NCI-H345 (cell line): ENCODE results near the gene COQ8A.

Experiments used
- DNase-seq: peaks from one replicate; lab custom pipeline; 2025; lab: John Stamatoyannopoulos, UW

COQ8A gene

DNA sequence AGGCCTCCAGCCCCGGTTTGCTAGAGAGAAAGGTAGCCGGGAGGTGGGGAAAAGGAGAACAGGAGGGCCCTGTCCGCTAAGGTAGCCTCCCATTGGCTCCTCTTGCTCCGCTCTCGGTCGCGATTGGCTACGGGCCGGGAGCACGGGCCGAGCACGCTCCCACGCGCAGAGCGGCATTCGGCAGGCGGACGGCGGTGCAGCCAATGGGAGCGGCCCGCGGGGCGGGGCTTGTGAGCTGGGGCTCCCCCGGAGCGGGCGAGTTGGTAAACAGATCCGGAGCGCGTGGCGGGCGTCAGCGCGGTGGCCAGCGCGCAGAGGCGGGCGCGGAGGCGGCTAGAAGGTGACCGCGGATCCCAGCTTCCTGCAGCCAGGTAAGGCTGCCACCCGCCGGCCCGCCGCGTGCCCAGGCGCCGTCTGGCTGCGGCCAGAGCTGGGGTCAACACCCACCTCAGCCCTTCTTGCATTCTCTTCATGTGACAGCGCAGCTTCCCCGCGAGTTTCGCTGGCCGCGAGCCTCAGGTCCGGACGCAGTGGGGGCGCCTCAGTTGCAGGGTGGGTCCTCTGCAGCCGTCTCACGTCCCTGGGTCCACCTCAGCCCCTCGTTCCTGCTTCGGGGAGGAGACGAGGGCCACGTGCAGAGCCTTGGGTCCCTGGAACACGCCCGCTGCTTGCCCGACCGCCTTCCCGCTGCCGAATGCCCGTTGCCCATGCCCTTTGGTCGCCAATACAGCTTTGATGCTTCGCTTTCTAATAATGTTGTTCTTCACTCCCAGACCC lies at the start of gene COQ8A:
Gene COQ8A (plus strand): TSS at position 266 of the 777 bp plus-strand sequence. CDS start 21,092 bp downstream, outside the sequence.
- peak; percentile 99 for DNase-seq

DNA sequence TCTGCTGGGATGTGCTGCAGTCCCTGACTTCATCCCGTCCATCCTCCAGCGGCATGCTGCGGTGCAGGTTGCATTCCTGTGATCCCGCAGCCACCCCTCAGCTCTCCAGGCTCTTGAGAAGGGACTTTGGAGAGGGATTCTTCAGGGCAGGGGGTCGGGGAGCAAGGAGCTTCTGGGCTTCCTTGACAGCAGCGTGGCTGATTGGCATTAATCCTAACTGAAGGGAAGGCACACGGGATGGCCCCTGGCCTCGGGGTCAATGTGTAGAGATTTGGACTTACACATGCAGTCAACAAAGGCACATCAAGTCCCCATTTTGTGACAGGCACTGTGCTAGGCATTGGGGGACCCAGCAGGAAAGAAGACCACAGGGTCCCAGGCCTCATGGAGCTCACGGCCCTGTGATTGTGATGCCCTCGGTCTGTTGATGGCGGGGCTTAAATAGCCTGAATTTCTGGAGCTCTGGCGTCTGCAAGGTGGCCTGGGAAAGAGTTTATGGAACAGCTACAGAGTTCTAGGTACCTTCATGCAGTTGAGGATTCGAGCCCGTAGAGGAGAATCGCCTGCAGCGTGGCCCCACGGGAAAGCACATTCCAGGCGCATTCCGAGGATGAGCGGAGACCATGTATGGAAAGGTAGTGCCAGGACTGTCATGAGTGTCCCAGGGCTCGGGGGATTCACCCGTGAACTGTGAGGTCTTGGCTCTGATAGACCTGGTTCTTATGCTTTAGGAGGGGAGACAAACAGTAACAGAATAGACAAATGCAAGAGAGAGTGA lies 49.6 kb upstream of the COQ8A start:
- DNase-seq, result no peak

DNA sequence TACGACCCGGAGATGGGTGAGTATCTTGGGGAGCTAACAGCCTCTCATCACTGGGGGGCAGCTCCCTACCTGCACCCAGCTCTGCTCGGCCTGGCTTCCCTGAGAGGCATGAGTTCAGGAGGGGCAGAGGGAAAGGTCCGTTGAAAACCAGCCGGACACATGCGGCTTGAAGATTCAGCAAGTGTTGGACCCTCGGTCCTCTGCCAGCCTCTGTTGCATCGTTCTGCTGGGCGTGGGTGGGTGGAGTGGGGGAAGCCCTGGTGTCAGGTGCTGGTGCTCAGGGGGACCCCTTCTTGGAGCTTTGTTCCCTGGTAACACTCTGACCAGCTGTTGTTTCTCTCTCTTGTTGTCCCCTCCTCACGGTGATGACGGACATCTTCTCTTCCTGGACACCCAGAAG lies 48.7 kb upstream of the COQ8A start:
- no peak for DNase-seq

DNA sequence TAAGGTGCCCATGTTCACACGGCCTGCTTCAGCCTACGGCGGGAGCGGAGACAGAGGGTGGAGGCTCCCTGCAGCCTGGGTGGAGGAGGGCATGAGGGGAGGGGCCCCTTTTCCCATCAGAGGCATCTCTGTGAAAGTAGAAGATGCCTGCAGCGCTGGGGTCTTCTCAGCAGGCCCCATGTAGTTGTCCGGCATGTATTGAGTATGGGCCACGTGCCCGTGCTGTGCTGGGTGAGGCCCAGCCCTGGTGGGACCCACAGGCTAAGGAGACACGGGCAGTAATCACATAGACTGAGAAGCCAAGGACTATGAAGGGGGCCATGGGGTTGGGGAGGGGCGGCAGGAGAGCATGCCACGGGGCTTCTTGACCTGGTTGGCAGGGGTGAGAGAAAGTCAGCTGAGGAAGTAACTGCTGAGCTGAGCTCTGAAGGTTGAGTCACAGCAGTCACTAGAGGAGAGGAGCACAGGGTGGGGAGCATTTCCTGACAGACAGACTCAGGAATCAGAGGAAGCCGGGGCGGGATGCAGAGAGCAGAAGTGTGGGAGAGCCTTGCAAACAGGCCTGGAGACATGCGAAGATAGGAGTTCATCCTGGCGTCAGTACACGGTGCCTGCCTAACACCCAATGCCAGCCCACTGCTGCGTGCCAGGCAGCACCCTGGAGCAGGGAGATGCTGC lies 48.1 kb upstream of the COQ8A start:
- DNase-seq, result no peak

DNA sequence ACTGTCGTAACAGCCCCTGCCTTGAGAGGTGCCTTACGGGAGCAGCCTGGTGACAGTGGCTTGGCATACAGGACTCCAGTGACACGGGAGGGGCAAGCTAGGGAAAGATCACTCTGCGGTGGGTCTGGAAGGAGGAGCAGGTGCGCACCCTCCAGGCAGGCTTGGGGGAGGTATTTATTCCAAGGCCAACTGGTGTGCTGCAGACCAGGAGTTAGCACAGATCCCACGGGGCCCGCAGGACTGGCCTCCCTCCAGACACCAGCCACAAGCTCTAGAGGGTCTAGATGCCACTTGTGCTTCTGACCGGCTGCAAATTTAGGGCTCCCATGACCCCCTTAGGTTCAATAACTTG lies 47.6 kb upstream of the COQ8A start:
- no peak for DNase-seq

DNA sequence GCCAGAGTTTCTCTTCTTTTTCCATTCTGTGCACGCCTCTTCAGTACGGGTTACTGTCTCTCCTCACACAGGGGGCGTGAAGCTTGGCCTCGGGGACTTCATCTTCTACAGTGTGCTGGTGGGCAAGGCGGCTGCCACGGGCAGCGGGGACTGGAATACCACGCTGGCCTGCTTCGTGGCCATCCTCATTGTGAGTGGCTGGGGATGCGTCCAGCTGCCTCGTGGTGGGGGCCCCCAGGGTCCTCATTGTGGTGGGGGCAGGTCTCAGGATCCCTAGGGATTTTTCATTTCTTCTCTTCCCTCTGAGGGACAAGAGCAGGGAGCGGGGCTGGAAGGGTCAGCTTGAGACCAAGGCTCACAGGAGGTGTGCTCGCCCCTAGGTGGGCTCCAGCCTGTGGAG lies 46.2 kb upstream of the COQ8A start:
- no peak for DNase-seq

DNA sequence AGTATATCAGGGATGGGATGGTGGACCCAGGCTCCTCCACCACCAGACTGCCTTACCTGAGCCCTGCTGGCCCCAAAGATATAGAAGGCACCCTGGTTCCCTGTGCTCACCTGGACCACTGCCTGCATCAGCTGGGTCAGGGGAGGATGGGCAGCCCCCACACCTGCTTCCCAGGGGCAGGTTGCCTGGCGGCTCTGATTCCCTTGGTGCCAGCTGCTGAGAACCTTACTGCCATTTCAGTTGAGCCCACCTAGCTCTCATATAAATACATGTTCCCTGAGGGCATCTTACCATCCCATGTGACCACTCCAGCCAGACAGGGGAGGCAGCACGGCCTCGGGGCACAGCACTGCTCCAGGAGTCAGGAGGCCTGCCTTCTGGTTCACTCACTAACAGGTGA lies 45.3 kb upstream of the COQ8A start:
- DNase-seq, result no peak

DNA sequence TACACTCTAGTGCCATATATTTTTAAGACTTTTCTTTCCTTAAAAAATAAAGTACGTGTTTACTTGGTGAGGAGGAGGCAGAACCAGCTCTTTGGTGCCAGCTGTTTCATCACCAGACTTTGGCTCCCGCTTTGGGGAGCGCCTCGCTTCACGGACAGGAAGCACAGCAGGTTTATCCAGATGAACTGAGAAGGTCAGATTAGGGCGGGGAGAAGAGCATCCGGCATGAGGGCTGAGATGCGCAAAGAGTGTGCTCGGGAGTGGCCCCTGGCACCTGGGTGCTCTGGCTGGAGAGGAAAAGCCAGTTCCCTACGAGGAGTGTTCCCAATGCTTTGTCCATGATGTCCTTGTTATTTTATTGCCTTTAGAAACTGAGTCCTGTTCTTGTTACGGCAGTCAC lies 44.5 kb upstream of the COQ8A start:
- no peak for DNase-seq

DNA sequence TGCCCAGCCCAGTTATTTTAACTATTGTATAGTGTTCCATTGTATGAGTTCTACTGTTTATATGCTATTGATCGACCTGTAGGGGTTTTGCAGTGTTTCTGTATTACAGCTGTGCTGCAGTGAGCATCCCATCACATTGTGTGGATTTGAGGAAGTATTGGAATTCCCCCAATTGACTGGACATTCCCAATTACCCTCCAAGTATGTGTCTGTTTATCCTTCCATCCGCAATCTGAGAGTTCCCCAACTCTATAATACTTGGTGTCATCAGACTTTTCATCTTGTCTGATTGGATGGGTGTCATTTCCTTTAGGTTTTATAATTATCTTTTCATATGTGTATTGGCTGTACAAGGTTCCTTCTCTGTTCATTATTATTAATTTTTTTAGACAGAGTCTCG lies 41.8 kb upstream of the COQ8A start:
- DNase-seq, result no peak

DNA sequence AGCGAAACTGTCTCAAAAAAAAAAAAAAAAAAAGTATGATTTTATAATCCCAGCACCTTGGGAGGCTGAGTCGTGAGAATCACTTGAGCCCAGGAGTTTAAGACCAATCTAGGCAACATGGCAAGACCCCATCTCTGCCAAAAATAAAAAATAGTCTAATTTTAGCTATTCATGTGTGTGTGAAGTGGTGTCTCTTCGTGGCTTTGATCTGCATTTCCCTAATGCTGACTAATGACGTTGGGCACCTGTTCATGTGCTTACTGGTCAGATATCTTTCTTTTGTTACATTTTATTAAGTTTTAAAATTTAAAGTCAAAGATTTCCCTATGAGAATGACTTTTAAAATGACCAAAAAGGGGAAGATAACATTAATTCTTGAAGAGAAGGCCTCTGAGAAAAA lies 38.7 kb upstream of the COQ8A start:
- no peak for DNase-seq

DNA sequence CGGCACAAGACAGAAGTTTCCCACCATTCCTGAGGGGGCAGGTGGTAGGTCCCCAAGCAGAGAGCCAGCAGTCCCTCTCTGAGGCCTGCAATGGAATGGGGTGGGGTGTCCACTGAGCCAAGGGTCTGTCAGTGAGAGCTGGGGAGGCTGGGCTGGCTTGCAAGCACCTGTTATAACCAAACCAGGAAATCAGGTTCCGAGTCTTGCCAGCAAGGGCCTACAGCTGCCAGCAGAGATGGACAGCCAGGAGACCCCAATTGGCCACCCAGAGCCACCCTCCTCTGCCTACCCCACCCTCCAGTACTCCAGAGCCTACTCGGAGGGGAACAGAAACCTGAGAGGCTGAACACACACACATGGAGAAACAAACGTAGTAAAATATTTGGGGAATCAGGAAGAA lies 37.5 kb upstream of the COQ8A start:
- no peak for DNase-seq

DNA sequence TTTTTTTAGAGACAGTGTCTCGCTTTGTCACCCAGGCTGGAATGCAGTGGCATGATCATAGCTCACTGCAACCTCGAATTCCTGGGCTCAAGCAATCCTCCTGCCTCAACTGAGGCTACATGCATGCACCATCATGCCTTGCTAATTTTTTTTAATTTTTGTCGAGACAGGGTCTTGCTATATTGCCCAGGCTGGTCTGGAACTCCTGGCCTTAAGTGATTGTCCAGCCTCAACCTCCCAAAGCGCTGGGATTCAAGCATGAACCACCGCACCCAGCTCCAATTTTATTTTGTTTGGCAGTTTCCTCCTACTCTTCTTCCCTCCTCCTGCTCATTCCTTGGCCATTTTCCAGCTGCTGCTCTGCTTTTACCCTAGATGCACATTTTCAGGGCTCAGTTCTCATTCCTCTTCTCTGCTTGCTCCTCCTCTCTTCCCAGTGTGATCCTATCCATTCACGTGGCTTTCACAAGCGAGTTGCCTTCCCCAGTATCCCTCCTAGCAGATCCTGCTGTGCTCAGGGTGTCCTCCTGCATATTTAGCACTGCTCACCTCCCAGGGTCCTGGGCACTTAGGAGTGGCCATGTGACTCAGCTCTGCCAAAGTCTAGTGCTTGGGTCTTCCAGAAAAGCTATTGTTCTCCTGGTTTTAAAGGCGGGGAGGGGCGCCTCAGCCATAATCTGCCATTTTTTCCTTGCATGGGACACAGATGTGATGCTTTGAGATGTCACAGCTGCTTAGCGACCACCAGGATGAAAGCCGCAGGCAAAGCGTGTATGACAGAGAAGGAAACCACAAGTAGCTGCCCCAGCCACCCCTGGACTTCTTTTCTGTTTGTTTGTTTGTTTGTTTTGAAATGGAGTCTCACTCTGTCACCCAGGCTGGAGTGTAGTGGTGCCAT lies 36.0 kb upstream of the COQ8A start:
- DNase-seq, result no peak

DNA sequence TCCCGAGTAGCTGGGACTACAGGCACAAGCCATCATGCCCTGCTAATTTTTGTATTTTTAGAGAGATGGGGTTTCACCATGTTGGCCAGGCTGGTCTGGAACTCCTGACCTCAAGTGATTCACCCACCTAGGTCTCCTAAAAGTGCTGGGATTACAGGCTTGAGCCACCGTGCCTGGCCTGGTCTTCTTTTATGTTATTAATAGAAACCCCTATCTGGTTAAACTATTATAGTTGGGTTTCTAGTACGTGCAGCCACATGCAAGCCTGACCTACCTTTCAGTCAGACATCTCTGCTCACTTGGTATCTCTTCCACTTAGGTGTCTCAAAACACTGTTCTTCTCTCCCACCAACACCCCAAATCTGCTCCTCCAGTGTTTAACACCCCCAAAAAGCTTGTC lies 35.3 kb upstream of the COQ8A start:
- DNase-seq, result no peak

DNA sequence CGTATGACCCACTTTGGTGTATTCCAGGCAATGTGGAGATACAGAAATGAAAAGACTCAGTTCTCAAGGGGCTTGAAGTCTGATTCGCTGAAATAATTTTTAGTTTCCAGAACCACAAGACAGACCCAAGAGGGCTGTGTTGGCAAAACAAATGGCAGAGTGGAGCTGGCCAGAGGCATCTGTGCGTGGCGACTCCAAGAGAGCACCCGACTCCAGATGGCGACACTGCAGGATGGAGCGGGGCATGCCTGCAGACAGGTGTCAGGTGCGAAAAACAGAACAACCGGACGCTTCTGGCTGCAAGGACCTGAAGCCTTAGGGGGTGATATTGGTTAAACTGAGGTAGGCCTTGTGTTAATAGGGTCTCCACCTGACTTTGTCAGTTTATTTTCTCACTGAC lies 31.7 kb upstream of the COQ8A start:
- no peak for DNase-seq

DNA sequence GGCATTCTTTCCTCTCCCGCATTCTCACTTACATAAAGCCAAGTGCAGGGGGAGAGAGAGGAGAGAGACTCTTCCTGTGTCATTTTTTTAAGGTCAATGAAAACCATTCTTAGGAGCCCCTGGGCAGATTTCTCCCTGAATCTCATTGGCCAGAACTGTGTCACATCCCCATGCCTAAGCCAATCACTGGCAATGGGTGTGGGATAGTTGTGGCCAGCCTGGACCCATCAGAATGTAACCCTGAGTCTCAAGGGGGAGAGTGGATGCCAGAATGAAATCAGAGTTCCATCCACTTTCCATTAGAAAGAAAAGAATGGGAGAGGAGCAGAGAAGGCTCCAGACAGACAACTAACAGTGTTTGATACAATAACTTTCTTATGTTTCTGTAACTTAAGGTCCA lies 31.2 kb upstream of the COQ8A start:
- DNase-seq, result no peak

DNA sequence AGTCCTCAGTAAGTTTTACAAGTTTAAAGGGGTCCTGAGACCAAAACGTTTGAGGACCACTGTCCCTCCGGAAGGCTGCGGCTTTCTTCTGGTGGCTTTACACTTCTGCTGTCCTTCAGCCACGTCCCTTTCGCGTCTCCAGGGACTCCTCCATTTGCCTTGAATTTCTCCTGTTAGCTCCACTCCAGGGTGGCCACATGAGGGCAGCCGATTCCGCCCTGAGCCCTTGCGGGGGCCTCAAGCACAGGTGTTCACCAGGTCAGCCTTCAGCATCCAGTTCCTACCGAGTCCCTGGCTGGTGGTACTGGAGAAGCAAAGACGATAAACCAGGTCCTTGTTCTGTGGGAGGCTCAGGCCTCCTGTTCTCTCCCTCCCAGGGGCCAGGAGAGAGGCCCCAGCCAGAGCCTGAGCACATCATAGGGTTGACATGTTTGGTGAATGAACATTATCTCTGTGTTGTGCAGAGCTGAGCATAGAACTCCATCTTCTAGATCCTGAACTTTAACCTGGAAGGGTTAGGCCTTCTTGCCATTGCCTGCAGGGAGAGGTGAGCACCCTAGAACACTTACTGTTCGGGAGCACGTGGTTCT lies 27.4 kb upstream of the COQ8A start:
- DNase-seq, result no peak

DNA sequence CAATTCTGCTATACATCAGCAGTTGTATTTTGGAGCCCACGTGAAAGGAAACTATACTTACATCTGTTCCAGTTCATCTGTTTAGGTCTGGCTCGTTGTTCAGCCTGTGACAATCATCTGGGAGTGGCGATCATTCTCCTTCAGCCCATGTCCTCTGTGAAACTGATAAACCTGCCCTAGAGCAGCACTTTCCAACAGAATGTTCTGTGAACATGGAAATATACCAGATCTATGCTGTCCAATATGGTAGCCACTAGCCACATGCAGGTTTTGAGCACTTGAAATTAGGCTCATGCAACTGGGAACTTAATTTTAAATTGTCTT lies 24.5 kb upstream of the COQ8A start:
- DNase-seq, result no peak

DNA sequence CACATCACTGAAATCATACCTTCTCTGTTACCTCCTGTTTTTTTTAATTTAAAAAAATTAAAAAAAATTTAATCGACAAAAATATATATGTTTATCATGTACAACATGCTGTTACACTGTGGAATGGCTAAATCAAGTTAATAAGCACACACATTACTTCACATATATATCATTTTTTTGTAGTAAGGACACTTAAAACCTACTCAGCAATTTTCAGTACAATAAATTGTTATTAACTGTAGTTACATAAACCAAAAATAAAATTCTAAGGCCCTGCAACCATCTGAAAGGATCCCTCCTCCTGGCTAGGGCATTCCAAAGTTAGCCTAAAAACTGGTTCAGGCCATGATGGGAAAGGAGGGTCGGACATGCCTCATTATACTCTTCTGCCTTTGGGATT lies 23.6 kb upstream of the COQ8A start:
- no peak for DNase-seq

DNA sequence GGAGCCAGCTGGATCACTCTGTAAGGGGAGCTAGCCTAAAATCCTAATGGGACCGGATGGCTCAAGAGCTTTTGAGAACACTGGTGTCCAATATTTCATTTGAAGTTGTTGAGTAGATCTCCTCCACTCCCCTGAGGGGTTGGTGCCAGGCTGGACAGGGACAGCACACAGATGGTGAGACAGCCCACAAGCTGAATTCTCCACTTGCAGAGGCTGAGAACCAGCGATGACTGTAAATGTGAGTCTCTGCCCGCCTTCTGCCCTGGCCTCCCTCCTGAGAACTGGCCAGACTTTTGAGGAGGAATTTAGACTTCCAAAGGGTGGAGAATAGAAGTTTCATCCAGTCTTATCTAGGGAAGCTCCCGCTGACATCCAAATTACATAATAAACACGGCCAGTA lies 20.5 kb upstream of the COQ8A start:
- no peak for DNase-seq

DNA sequence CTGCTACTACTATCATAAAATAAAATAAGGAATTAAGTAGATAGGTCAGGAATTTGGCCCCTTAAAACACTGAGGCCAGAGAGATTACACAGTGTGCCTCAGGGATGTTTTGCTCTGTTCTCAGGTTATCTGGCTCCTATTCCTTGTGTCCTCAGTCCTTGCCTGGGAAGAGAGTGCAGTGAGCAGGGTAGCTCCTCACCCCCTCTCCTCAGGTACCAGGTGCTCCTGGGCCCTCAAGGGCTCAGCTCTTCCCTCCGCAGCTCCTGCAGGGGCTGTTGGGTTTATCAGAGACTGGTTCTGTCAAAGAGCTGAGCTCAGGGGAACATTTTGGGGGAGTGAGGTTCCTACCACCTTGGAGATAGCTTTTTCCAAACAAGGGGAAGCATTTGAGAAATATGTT lies 20.1 kb upstream of the COQ8A start:
- DNase-seq, result no peak

DNA sequence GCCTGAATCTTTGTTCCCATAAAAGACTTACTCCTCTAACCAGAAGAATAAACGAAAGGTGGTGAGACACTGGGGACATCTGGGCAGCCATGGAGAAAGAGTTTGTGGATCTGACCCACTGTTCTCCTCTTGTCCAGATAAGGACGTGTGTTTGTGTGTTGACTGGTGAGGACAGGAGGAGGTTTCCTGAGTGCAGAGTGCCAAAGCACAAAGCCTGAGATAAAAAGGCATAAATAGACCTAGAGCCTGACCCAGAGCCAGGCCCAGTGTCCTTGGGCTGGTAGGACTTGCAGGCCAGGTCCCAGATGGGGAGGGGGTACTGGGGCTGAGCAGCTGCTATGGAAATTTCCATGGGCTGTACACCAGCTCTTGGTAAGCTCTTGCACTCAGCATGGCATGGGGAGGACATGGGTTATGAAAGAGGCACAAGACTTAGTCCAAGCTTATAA lies 19.6 kb upstream of the COQ8A start:
- no peak for DNase-seq

DNA sequence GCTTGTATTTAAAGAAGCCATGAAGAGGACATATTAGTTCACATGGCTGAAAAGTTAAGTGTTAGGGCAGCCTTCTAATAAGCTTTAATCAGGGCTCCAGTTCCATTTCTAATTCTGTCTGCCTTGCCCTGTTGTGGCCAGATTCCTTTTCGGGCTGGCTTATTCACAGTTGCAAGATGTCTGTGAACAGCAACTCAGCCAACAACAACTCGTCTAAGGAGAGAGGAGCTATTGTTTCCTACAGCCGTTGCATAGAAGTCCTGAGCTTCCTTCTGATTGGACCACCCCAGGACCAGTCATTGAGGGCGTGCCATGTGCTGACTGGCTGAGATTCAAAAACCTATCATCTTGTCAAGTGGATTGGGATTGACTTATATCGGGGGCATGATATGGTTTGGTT lies 18.6 kb upstream of the COQ8A start:
- DNase-seq, result no peak
